ENCODE data around the gene UGT1A10.

DNA sequence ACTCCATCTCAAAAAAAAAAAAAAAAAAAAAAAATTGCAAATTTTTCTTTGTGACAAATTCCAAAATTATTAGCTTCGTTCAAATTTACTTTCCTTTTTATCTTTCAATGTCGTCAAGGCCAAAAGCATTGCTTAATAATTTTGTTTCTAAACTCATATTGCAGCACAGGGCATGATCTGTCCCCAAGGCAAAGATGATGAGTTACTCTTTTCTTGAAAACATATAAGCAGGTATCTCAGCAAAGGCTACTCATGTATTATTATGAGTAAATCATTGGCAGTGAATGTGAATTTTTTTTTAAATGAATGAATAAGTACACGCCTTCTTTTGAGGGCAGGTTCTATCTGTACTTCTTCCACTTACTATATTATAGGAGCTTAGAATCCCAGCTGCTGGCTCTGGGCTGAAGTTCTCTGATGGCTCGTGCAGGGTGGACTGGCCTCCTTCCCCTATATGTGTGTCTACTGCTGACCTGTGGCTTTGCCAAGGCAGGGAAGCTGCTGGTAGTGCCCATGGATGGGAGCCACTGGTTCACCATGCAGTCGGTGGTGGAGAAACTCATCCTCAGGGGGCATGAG lies 45.4 kb downstream of the UGT1A10 start, which contains the start of gene UGT1A7:
- TF ChIP-seq, protein P1, sequence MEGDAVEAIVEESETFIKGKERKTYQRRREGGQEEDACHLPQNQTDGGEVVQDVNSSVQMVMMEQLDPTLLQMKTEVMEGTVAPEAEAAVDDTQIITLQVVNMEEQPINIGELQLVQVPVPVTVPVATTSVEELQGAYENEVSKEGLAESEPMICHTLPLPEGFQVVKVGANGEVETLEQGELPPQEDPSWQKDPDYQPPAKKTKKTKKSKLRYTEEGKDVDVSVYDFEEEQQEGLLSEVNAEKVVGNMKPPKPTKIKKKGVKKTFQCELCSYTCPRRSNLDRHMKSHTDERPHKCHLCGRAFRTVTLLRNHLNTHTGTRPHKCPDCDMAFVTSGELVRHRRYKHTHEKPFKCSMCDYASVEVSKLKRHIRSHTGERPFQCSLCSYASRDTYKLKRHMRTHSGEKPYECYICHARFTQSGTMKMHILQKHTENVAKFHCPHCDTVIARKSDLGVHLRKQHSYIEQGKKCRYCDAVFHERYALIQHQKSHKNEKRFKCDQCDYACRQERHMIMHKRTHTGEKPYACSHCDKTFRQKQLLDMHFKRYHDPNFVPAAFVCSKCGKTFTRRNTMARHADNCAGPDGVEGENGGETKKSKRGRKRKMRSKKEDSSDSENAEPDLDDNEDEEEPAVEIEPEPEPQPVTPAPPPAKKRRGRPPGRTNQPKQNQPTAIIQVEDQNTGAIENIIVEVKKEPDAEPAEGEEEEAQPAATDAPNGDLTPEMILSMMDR (IDR thresholded peaks at IDR 0.05), result no peak
- no peak for TF ChIP-seq POLR2A (IDR thresholded peaks at IDR 0.05)
